Testis (tissue), 3 donors: ENCODE measurements around the gene MOSPD3. TPM values are rescaled to one million over a fixed set of nuclear protein-coding genes. Genes with fewer than 3 reads are reported as not detected.

Experiments
- DNase-seq: peaks from one replicate; pipeline ENCODE4 v3.0.0-alpha.2; 2019
- H3K27ac ChIP-seq, 2 donors: fragments of 200-600 bp; sonication (generic); one replicate each; pipeline ENCODE4 v1.5.1; 2019
- H3K27me3 ChIP-seq: fragments of 200-600 bp; sonication (generic); one replicate; pipeline ENCODE4 v1.5.1; 2019
- H3K36me3 ChIP-seq: fragments of 200-600 bp; sonication (generic); one replicate; pipeline ENCODE4 v1.5.1; 2017; ENCODE audit warnings: low read depth; ENCODE audit errors: missing control alignments
- H3K4me1 ChIP-seq: fragments of 200-600 bp; sonication (generic); one replicate; pipeline ENCODE4 v1.5.1; 2019
- H3K4me3 ChIP-seq, 2 donors: fragments of 200-600 bp; sonication (generic); one replicate each; pipeline ENCODE4 v1.5.1; 2017 to 2019
- H3K9me3 ChIP-seq: fragments of 200-600 bp; sonication (generic); one replicate; pipeline ENCODE4 v1.5.1; 2017
- POLR2A ChIP-seq: fragments of 450-650 bp; IDR thresholded peaks from one replicate; pipeline ENCODE4 v1.6.1; 2017; ENCODE audit warnings: antibody characterized with exemption, mild to moderate bottlenecking, moderate library complexity
- WGBS, 2 donors: methylation state at CpG; one replicate each; pipeline ENCODE4 v1.1.5; 2018; 5-methylcytosine and 5-hydroxymethylcytosine counted together
- intact Hi-C: fragments of 100-400 bp; cut with DNase I; formaldehyde crosslinking; loops from one replicate; pipeline ENCODE4 v1.15.1; 2023; ENCODE audit warnings: low total_unique reads
- polyA plus RNA-seq: library from polyadenylated mRNA; stranded (reverse); fragments of 350-450 nt; fragmentation: Illumina TruSeq; extraction: RNeasy Lipid Tissue Mini Kit (QIAGEN cat#74804); gene quantifications from one replicate; pipeline ENCODE4 v1.2.3, GENCODE V29; 2014; ENCODE audit warnings: low read depth, low replicate concordance; ENCODE audit not compliant: insufficient read depth
- total RNA-seq, 2 donors: library from RNA; depleted of rRNA; stranded (reverse); fragments of >200 nt; gene quantifications; one replicate each; pipeline ENCODE4 v1.2.3, GENCODE V29; 2016
- TF ChIP-seq, protein P1 (sequence below), 3 experiments: fragments of 450-650 bp in 2 of 3; fragments of 200-600 bp in 1 of 3; sonication (generic) in 1 of 3; IDR thresholded peaks; one replicate each; pipeline ENCODE4 v1.5.1; 2016 to 2019; ENCODE audit warnings: antibody characterized with exemption in 3 of 3, mild to moderate bottlenecking in 2 of 3, moderate library complexity in 1 of 3

Gene MOSPD3
- total and polyA plus RNA-seq, 3 donors from 2014 or later = 40.6 to 78.9 (median 62.8) TPM

DNA sequence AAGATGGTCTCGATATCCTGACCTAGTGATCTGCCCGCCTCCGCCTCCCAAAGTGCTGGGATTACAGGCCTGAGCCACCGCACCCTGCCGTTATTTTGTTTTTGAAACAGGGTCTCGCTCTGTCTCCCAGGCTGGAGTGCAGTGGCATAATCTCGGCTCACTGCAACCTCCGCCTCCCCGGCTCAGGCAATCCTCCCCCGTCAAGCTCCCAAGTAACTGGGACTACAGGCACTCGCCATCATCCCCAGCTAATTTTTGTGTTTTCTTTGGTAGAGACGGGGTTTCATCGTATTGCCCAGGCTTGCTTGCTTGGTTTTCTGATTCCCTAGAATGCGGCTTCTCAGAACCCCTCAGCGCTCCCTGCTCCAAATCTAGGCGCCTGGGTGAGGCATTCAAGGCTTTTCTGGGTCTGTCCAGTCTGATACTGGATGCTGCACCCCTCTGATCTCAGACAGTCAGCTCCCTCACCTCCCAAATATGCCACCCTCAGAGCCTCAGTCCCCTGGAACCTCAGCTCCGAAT is 27.7 kb downstream of the MOSPD3 start:
- Histone ChIP-seq H3K4me1 (peaks cover 5% of the 10 kb centered on the region), H3K9me3 (no peaks in the 10 kb centered on the region), H3K27me3 (no peaks in the 10 kb centered on the region), H3K36me3 (no peaks in the 10 kb centered on the region), H3K4me3 (no peak overlapping the region), H3K27ac (no peak overlapping the region)
- intact Hi-C loops = no loop called here
- DNase-seq = no peak
- TF ChIP-seq, protein P1, sequence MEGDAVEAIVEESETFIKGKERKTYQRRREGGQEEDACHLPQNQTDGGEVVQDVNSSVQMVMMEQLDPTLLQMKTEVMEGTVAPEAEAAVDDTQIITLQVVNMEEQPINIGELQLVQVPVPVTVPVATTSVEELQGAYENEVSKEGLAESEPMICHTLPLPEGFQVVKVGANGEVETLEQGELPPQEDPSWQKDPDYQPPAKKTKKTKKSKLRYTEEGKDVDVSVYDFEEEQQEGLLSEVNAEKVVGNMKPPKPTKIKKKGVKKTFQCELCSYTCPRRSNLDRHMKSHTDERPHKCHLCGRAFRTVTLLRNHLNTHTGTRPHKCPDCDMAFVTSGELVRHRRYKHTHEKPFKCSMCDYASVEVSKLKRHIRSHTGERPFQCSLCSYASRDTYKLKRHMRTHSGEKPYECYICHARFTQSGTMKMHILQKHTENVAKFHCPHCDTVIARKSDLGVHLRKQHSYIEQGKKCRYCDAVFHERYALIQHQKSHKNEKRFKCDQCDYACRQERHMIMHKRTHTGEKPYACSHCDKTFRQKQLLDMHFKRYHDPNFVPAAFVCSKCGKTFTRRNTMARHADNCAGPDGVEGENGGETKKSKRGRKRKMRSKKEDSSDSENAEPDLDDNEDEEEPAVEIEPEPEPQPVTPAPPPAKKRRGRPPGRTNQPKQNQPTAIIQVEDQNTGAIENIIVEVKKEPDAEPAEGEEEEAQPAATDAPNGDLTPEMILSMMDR (IDR thresholded peaks at IDR 0.05) = no peak
- no peak for TF ChIP-seq POLR2A
- WGBS, 2 donors = 78% methylated on average over 16 to 17 of the region's 17 CpGs

DNA sequence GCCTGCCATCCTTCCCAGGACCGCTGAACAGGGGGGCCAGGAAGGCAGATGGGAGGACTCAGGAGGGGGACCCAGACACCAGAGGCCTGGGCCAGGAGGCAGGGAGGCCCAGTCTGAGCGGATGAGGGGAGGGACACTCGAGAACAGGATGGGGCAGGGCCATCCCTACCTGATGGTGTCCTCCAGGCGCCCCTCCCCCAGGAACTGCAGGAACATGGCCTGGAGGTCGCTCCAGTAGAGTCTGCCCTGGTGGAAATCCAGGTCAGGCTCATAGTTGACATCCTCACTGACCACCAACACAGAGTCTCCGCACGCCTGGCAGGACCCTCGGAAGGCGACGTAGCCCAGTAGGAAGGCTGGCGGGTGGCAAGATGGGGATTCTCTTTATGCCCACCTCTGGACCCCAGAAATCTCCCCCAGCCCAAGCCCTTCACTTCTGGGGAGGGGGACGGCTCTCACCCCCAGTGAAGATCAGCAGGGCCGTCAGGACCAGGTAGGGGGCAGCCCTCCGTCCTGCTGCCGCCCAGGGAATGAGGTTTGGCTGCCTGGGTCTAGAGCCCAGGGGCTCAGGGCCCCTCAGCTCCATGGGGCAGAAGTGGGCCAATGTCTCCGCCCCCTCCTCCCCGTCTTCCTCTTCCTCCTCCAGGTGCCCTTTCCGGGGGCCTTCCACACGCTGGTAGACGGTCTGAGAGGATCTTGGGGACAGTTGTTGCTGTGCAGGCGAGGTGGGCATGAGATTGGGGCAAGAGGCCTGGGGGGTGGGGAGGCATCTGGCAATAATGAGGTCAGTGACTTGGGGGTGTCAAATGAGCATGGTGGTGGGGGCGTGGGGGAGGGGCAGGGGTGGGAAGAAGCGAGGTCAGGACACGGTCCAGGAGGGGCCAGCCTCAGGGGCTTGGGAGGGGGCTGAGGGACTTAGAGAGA is 28.4 kb downstream of the MOSPD3 start:
- H3K9me3 ChIP-seq = no peaks in the 10 kb centered on the region
- H3K27ac ChIP-seq = no peak overlapping the region
- no peak overlapping the region for H3K4me3 ChIP-seq
- intact Hi-C loops = no loop called here
- no peaks in the 10 kb centered on the region for H3K36me3 ChIP-seq
- TF ChIP-seq, protein P1 (IDR thresholded peaks at IDR 0.05) = no peak
- TF ChIP-seq POLR2A = no peak
- no peaks in the 10 kb centered on the region for H3K27me3 ChIP-seq
- no peak for DNase-seq
- peaks cover 5% of the 10 kb centered on the region for H3K4me1 ChIP-seq
- 72 to 77% methylated on average over 16 to 24 of the region's 24 CpGs for WGBS, 2 donors

DNA sequence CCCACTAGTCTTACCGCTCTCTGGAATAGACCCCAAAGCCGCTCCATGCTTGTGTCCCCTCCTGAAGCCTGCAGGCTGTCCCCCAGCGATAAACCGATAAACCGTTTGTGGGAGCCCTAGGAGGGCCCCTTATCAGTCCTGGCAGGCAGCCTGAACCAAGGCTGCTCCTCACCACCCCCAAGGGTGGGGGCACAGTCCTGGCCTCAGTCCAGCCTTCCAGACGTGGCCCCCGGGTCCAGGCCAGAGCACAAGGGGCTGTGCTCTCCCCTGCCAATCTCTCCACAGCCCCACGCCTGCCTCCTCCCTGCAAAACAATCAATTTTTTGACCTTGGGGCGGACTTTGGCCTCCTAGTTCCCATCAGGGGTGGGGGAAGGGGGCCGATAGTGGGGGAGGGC is 29.1 kb downstream of the MOSPD3 start, which contains the start of gene TFR2:
Gene TFR2, minus strand, starts transcription at position 90 of the 397 bp plus-strand sequence. Its CDS starts 43 bp downstream, at position 47.
- WGBS, 2 donors = 42 to 61% methylated on average over 7 to 10 of the region's 10 CpGs
- Histone ChIP-seq H3K4me1 (peaks cover 5% of the 10 kb centered on the region), H3K27ac (no peak within 1 kb of the TSS), H3K9me3 (no peaks in the 10 kb centered on the region), H3K4me3 (no peak within 1 kb of the TSS), H3K27me3 (no peaks in the 10 kb centered on the region), H3K36me3 (no peaks in the 10 kb centered on the region)
- no peak for TF ChIP-seq POLR2A
- TF ChIP-seq, protein P1 (IDR thresholded peaks at IDR 0.05) = no peak
- no peak for DNase-seq
- intact Hi-C loops = no loop called here

DNA sequence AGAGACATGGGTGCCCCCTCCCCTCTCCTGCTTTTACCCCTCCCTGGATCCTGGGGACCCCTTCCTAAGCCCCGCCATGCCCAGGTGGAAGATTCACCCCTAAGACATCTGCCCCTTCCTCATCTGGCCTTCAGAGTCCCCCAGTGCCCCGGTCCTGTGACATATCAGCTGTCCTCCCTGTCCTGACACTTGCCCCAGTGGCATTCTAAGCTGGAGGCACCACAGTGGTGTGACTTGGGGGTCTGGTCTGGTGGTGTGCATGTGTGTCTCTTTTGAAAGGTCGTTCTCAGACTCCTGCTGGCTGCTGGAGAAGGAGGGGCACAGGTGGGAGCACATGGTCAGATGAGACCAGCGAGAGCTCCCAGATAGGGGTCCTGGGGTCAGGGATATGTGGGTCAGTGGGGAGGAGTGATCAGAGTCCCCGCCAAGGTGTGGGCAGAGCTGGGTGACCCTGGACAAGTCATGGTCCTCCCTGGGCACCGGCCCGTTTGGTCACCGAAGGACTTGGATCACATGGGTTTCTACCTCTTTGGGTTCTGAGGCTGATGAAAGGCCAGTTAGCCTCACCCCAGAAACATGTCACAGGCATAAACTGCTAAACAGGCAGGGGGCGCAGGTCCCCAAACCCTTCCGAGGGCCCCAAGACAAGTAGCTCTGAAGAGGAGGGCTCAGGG is 29.7 kb downstream of the MOSPD3 start:
- WGBS, 2 donors = 63 to 80% methylated on average over 6 to 10 of the region's 10 CpGs
- peaks cover 5% of the 10 kb centered on the region for H3K4me1 ChIP-seq
- TF ChIP-seq, protein P1 (IDR thresholded peaks at IDR 0.05) = no peak
- TF ChIP-seq POLR2A = no peak
- no peaks in the 10 kb centered on the region for H3K36me3 ChIP-seq
- no peaks in the 10 kb centered on the region for H3K27me3 ChIP-seq
- no peak overlapping the region for H3K27ac ChIP-seq
- H3K4me3 ChIP-seq = no peak overlapping the region
- intact Hi-C loops = no loop called here
- no peaks in the 10 kb centered on the region for H3K9me3 ChIP-seq
- no peak for DNase-seq
